Amniotic epithelial cell (primary cell): Measurements from ENCODE around the gene UGT1A3.

Experiments
- DNase-seq: peaks from one replicate; pipeline ENCODE4 v3.0.0-alpha.2; 2010; ENCODE audit warnings: low read depth

The UGT1A3 gene

GRCh38 chr2:233758141-233758540 lies 29.3 kb downstream of the UGT1A3 start:
- no peak for DNase-seq

GRCh38 chr2:233758849-233759248 lies 30.0 kb downstream of the UGT1A3 start:
- no peak for DNase-seq

GRCh38 chr2:233760043-233760442 lies 31.2 kb downstream of the UGT1A3 start, which contains the start of gene UGT1A1:
Gene UGT1A1 (plus strand): TSS chr2:233760270. CDS start chr2:233760288, 18 bp downstream.
- no peak for DNase-seq

GRCh38 chr2:233761040-233761769 lies 32.4 kb downstream of the UGT1A3 start:
- peak; percentile 60 for DNase-seq

- peak; percentile 55 for DNase-seq
Observed at GRCh38 chr2:233764264-233764663, 35.4 kb downstream of the UGT1A3 start.

GRCh38 chr2:233764761-233765160 lies 35.9 kb downstream of the UGT1A3 start:
- no peak for DNase-seq

- DNase-seq = no peak
Observed at GRCh38 chr2:233766416-233766815, 37.6 kb downstream of the UGT1A3 start.

GRCh38 chr2:233768076-233768475 lies 39.2 kb downstream of the UGT1A3 start:
- DNase-seq = no peak

GRCh38 chr2:233769260-233769659 lies 40.4 kb downstream of the UGT1A3 start:
- no peak for DNase-seq

GRCh38 chr2:233772153-233772552 lies 43.3 kb downstream of the UGT1A3 start:
- no peak for DNase-seq

- DNase-seq = no peak
Observed at GRCh38 chr2:233772583-233772982, 43.7 kb downstream of the UGT1A3 start.

- no peak for DNase-seq
Observed at GRCh38 chr2:233773854-233774253, 45.0 kb downstream of the UGT1A3 start.

- DNase-seq = no peak
Observed at GRCh38 chr2:233775414-233775813, 46.6 kb downstream of the UGT1A3 start.

- no peak for DNase-seq
Observed at GRCh38 chr2:233778030-233778429, 49.2 kb downstream of the UGT1A3 start, which contains the start of gene MROH2A. Gene MROH2A (plus strand): TSS chr2:233778330. CDS start chr2:233779359, 1,029 bp downstream.

GRCh38 chr2:233779722-233780121 lies 50.9 kb downstream of the UGT1A3 start:
- DNase-seq = no peak

GRCh38 chr2:233780771-233781170 lies 51.9 kb downstream of the UGT1A3 start:
- DNase-seq = no peak

- no peak for DNase-seq
Observed at GRCh38 chr2:233789554-233789953, 60.7 kb downstream of the UGT1A3 start.

- DNase-seq = no peak
Observed at GRCh38 chr2:233791151-233791882, 62.5 kb downstream of the UGT1A3 start.

GRCh38 chr2:233791883-233792329 lies 63.1 kb downstream of the UGT1A3 start:
- DNase-seq = no peak

GRCh38 chr2:233792720-233793119 lies 63.9 kb downstream of the UGT1A3 start:
- DNase-seq = no peak

GRCh38 chr2:233793465-233794127 lies 64.8 kb downstream of the UGT1A3 start:
- no peak for DNase-seq

GRCh38 chr2:233794128-233794658 lies 65.4 kb downstream of the UGT1A3 start:
- no peak for DNase-seq
